GM18867 (cell line): Measurements from ENCODE around the gene NSRP1.
"Not testable (repeated sequence)": the region's sequence is repeated elsewhere in the genome, so short reads cannot be mapped to it uniquely, and the experiment has no call there.

Source experiments
- ATAC-seq: cut with Tn5 transposase; IDR thresholded peaks from one replicate; pipeline ENCODE4 v1.9.1; 2021; ENCODE audit warnings: mild to moderate bottlenecking, moderate library complexity; ENCODE audit not compliant: unreplicated experiment

NSRP1 gene

GRCh38 chr17:30118635-30119034 lies 2.0 kb downstream of the NSRP1 start:
- not testable (repeated sequence) for ATAC-seq

GRCh38 chr17:30124273-30124796 lies 7.7 kb downstream of the NSRP1 start:
- ATAC-seq: no peak

GRCh38 chr17:30130121-30130520 lies 13.5 kb downstream of the NSRP1 start:
- ATAC-seq: no peak

- ATAC-seq: no peak
These were observed 16.0 kb downstream of the NSRP1 start for GRCh38 chr17:30132615-30133014.

- no peak for ATAC-seq
These were observed 16.6 kb downstream of the NSRP1 start for GRCh38 chr17:30133197-30133596.

- no peak for ATAC-seq
These were observed 17.9 kb downstream of the NSRP1 start for GRCh38 chr17:30134551-30134950.

GRCh38 chr17:30137158-30137557 lies 20.5 kb downstream of the NSRP1 start:
- ATAC-seq: no peak

- not testable (repeated sequence) for ATAC-seq
These were observed 31.2 kb downstream of the NSRP1 start for GRCh38 chr17:30147860-30148259.

GRCh38 chr17:30148376-30148775 lies 31.8 kb downstream of the NSRP1 start:
- ATAC-seq: no peak

- no peak for ATAC-seq
These were observed 34.9 kb downstream of the NSRP1 start for GRCh38 chr17:30151471-30151870.

- no peak for ATAC-seq
These were observed 36.8 kb downstream of the NSRP1 start for GRCh38 chr17:30153463-30153862.

GRCh38 chr17:30155389-30155788 lies 38.8 kb downstream of the NSRP1 start:
- no peak for ATAC-seq

GRCh38 chr17:30158896-30159625 lies 42.4 kb downstream of the NSRP1 start:
- no peak for ATAC-seq

- ATAC-seq: no peak
These were observed 44.0 kb downstream of the NSRP1 start for GRCh38 chr17:30160419-30161172.

GRCh38 chr17:30161601-30162000 lies 45.0 kb downstream of the NSRP1 start:
- ATAC-seq: no peak

- ATAC-seq: no peak
These were observed 47.9 kb downstream of the NSRP1 start for GRCh38 chr17:30164531-30164930.

- ATAC-seq: no peak
These were observed 48.5 kb downstream of the NSRP1 start for GRCh38 chr17:30165147-30165546.

GRCh38 chr17:30165960-30166359 lies 49.3 kb downstream of the NSRP1 start:
- ATAC-seq: no peak

GRCh38 chr17:30170415-30170987 lies 53.9 kb downstream of the NSRP1 start:
- ATAC-seq: no peak

- ATAC-seq: no peak
These were observed 55.9 kb downstream of the NSRP1 start for GRCh38 chr17:30172560-30172959.

GRCh38 chr17:30173649-30174048 lies 57.0 kb downstream of the NSRP1 start:
- ATAC-seq: peak; percentile 73

GRCh38 chr17:30174556-30174955 lies 57.9 kb downstream of the NSRP1 start:
- ATAC-seq: no peak
